ENCODE data around the gene TNS3.
"Not testable (repeated sequence)": the region's sequence is repeated elsewhere in the genome, so short reads cannot be mapped to it uniquely, and the experiment has no call there.

TNS3 gene

DNA sequence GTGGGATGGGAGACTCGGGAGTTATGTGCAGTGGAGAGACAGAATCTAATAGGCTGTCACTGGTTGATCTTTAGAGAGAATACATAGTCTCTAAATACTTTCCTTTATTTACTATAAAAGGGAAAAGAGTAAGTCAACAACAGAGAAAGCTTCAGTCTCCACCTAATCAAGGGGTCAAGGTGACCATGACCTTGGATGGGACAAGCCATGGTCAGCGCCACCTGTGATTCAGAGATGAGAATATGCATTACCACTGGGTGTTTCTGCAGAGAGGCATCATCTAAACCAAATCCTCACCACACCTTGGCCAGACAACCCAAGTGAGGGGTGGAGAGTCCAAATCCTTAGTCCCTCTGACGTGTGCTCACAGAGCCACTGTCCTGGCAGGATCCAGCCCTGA lies 39.9 kb downstream of the TNS3 start:
- DNase-seq (ENCODE audit: low spot score): no peak

DNA sequence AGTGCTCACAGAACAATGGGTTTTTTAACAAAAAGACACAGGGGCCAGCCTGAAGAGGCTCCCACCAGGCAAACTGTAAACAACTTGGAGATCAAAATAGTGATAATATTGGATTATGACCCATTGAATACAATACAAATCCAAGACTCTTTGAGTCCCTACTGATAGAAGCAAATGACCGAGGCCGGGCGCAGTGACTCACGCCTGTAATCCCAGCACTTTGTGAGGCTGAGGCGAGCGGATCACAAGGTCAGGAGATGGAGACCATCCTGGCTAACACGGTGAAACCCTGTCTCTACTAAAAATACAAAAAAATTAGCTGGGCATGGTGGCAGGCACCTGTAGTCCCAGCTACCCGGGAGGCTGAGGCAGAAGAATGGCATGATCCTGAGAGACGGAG lies 40.4 kb downstream of the TNS3 start:
- not testable (repeated sequence) for DNase-seq (ENCODE audit: low spot score)

DNA sequence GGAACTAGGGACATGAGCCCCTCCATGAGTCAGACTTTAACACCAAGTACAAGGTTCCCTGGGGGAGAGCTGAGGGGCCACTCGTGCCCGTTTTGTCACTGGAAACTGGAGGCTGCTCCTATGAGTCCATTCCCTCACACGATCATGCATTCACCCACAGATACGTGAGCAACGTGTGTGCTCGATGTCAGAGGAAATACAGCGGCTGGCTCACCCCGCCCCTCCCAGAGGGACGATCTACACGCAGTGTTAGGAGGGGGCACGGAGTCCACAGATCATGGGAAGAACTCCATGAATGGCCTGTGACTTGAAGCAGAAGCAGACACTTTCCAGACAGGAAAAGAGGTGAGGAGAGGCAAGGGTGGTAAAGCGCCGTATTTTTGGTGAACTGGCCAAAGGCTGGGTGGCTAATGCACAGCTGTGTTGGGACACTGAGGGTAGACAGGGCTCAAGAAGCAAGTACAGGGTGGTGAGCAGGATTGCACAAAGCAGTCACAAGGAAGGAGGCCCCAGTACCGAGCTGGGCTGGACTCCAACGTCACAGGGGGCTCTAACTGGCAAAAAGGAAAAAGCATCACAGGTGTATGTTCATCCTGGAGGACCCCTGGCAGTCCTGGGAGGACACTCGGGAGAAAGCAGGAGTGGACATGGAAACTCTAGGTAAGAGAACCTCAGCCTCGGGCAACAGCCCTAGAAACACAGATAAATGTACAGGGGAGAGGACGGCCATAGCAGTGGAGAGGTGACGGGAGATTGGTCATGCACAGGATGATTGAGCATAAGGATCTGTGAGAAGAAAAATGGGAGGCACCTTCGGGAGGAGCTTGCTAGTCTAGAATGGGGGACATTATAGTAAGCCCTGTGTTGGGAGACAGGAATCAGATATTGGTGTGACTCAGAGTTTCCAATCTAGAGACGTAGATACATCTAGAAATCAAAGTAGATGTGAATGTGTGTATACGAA lies 41.2 kb downstream of the TNS3 start:
- no peak for DNase-seq (ENCODE audit: low spot score)

DNA sequence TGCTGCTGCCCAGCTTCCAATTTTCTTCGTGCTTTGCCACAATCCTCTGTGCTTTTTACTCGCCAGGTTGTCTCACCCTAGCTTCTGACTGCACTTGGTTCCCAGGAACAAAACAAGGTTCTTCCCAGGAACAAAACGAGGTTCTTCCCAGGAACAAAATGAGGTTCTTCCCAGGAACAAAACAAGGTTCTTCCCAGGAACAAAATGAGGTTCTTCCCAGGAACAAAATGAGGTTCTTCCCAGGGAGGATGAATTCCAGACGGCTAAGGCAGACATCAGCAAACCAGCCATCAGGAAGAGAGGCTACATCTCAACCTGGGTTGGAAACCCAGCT lies 41.9 kb downstream of the TNS3 start:
- no peak for DNase-seq (ENCODE audit: low spot score)

DNA sequence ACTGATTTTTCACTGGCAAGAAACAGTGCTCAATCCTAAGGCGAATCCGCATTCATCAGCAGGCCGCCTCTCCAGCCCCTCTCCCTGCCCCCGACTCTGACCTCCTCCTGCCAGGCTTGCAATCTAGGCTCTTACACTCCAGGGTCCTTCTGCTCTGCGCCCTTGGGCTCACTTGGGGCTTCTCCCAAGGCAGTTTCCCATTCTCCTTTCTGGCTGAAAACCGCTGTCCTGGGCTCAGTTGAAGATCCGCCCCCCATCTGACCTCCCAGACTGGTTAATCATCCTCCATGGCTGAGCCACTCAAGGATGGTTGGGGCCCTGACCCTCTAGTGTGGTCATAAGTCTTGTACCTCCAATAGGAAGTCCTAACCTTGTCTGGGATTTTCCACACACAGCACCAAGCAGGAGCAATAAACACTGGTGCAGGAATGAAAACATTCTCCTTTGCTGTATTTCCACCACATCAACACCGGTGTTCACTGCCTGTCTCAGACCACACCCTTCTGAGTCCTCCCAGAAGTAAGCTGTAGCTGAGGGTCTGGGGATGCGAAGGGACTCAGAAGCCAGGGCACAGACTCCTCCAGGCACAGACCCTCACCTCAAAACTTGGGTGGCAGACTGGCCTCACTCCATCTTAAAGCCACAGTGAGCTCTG lies 42.4 kb downstream of the TNS3 start:
- DNase-seq (ENCODE audit: low spot score): no peak

DNA sequence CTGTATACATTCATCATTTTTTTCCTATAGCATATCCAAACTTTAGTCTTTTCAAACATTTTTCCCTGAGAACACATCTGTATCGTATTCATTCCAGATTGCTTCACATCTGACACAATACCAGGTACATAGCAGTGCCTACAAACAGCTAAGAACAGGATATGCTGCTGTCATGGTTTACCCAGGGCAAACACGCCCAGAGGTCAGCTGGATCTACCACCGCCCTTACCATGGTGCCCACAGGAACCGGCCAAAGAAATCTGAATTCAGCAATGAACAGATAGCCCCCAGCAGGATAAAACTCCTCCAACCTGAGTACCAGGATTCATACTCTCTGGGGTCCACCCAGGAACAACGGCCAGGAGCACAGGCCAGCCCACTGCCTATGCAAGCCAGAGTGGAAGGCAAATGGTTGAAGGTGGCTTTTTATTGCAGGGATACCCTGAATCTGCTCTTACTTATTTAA lies 43.0 kb downstream of the TNS3 start:
- DNase-seq (ENCODE audit: low spot score): no peak

DNA sequence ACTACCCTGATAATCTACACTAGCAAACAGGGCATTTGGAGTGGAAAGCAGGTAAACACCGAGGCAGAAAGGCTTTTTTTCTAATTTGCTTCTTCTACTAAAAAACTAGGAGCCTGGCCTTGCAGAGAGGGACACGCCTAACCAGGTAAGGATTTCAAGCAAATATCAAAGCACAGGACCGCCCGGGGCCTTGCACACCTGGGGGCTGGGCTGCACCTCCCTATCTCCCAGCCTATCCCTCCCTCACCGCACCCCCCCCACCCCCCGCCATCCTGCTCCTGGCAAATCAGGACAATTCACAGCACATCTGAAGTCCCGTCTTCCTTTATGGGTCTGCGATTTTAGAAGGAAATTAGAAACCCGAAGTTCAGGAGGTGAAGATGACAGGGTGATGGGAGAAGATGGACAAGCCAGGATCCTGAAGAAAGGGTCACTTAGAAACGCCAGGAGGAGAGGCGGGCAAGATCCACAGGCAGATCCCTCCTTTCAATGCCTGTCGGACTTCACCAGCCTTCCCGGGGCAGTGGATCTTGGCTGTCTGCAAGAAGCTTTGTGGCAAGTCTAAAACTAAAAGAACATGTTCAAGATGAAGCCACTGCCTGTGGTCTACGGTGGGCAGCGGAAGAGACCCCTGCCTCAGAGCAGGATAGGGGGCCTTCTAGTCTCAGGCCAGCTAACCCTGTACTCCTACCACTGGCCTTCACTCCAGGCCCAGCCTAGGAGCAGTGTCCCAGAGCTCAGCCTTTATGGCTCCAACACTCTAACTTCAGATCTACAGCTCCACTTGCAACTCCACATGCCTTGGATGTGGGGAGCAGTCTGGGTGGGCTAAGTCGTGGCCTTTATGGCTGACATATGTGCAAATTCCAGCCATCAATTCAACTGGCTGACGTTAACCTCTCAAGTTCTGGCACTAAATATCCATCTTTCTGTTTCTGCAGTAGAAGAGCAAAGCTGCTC lies 43.9 kb downstream of the TNS3 start:
- no peak for DNase-seq (ENCODE audit: low spot score)

DNA sequence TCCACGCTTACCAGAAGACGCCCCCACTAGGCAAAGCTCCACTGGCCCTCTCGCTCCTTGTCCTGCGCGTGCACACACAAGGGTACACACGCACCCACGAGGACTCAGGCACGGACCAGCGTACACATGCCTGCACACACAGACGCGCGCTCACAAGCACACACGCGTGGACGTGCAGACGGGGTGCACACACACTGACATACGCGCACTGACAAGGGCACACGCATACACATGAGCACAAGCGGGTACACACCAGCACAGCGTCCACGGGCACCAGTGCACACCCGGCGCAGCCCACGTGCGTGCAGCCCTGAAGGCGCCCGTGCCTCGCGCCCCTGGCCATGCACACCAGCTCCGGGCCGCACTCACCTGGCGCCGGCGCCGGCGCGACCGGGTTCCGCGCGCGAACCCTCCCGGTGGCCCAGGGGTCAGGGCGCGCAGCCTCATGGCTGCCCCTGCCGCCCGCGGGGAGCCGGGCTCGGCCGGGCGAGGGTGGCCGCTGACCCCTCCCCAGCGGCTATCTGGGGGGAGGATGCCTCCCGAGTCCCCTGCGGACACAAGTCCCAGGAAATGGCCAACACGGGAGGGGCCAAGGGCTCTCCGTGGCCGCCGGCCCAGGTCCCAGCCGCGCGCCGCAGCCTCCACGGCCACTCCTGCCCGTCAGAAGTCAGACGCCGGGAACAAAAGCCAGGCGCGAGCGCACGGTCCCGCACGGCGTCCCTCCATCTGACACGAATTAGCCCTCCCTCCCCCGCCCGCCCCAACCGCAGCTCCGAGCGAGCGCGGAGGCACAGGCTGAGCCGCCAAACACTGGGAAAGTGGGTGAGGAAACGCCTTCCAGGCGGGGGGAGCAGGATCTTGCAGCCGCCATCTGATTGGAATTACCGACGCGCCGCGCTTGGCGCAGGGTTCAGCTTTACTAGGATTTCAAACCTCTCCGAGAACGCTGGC lies 45.0 kb downstream of the TNS3 start:
- peak; percentile 52 for DNase-seq (ENCODE audit: low spot score)

DNA sequence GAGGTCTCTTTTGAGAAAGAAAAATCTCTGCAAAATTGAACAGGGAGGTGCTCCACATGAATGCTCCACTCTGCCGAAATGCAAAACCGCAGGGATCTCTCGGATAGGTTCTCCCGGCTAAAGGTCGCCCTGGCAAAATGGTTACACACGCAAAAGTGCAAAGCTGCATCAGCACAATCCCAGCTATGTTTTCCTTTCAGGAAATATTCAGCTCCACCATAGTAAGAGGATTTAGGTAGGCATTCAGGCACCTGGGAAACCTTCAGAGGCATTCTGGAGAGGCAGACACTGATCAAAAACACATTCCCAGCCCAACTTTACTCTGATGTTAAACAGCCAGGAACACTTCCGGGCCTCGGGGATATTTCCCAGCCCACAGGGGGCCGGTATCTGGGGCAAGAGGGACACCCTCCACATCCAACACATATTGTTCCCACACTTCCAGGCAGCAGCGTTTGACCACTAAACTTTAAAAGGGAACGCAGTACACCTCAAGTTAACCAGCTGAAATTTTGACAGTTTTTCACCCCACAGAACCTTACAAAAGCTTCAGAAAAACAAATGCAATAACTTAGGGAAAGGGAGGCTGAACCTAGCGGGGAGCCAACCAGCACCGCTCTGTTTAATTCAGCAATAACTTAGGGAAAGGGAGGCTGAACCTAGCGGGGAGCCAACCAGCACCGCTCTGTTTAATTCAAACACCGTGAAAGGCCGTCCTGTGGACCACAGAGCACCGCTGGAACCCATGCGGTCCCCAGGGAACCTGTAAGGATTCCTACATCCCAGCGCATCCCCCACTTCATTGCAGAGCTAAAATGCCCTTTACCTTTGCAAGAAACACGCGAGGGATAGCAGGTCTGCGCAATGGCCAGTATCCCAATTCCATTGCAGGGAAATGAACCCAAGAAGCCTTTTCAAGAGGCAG lies 45.9 kb downstream of the TNS3 start:
- no peak for DNase-seq (ENCODE audit: low spot score)

DNA sequence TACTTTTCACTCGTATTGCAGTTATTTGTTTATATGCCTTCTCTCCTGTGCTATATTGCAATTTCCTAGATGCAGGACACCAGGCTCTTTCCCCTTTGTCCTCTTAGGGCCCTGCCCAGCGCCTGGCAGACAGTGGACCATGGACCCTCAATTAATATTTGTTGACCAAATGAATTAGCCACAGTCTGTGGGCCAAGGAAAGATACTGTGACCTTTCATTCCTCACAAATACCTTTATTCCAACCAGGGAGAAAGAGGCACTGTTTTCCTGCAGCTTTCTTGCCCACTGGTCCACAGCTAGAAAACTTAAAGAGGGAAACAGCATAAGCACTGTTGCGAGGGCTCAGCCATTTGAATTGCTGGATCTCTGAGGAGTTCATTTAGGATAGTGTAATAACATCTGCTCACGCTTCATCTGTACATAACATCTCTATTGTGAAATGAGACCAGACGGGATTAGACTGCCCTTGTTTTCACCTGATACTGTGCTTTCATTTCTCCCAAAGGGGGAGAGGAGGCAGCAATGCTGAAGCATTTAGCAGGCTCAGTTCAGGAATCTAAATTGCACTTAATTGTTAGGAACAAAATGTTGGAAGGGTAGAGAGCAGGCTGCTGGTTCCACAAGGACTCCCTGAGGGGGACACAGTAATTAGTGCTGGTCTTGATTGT lies 46.7 kb downstream of the TNS3 start:
- no peak for DNase-seq (ENCODE audit: low spot score)

DNA sequence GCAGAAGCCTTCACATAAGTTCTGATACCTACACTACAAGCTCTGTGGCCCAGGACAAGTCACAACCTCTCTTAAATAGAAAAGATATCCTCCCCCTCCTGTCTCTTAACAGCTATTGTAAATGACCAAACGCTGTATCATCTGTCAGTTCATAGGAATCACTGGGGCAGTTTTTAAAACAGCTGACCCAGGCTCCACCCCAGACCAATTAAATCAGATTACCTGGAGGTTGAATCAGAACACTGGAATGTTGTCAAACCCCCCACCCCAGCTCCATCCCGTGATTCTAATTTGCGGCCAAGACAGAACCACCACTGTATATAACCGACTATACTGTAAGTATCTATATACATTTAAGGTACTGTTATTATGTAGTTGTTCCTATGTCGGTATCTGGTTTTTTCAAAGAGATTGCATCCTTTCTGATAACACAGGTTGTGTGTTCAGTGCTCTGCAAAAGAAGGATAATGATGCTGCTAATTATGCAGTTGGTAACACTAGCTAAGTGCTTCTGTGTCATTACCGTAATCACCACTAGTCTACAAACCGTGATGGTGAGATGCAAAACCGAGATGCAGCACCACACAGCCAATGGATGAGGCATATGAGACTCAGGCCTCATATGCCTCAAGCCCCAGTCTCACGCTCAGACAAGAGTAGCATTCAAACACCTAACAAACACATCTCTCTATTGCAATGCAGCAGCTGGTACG lies 47.4 kb downstream of the TNS3 start:
- DNase-seq (ENCODE audit: low spot score): peak; percentile 22

DNA sequence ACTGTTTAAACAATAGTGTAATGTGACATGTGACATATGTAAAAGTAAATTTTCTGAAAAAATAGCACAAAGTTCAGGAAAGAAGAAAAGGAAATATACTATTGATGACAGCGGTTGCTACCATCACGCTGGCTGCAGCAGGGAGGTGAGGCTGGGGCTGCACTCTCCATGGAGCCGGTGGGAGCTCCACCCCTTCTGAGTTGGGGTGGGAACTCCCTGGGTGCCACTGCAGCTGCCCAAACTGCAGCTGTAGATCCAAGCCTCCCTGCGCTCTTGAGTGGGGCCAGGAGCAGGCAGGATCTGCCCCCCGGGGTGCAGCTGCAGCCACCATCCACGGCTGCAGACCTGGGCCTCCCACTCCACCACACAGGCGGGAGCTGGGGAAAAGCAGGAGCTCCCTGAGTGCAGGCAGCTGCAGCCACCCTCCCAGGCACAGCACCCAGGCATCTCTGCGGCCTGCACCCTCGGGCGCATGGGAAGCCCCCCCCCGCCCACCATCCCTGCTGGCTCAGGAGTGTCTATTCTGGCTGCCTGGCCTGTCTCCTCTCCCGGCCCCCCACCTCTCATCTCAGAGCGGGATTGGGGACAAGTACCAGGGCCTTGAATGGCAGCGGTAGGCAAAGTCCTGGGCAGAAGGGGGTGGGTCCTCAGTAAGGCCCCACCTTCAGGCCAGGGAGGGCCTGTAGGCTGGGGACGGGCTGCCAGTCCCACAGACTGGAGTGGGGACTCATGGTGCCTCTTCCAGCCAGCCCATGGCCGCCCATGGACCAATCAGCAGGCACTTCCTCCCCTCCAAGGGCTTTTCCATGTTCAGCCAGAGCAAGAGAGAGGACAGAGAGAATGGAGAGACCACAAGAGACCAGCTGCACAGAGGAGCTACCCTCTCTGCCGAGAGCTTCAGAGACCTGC lies 50.1 kb downstream of the TNS3 start:
- no peak for DNase-seq (ENCODE audit: low spot score)

DNA sequence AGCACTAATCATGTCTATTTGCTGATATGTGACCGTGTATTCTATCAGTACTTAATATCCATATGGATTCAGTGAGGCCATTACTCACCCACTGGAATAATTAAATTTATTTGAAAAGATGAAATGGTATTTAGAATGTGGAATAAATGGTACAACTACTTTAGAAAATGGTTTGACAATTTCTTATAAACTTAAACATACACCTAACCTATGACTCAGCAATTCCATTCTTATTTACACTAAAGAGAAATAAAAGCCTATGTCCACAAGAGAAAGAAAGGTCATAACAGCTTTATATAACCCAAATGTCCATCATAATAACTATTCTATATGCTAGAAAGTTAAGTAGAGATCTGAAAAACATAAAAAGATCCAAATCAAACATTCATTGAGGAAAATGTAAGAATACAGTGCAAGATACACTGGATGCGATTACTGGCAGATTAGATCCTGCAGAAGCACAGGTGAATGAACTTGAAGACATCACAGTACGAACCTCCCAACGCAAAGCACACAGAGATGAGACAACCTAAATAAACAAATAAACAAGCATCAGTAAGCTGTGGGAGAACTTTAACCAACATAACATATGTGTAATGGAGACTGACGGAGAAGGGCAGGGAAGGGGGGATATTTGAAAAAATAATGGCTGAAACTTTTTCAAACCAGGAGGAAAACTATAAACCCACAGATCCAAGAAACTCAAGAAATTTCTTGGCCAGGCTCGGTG lies 51.9 kb downstream of the TNS3 start:
- DNase-seq (ENCODE audit: low spot score): no peak

DNA sequence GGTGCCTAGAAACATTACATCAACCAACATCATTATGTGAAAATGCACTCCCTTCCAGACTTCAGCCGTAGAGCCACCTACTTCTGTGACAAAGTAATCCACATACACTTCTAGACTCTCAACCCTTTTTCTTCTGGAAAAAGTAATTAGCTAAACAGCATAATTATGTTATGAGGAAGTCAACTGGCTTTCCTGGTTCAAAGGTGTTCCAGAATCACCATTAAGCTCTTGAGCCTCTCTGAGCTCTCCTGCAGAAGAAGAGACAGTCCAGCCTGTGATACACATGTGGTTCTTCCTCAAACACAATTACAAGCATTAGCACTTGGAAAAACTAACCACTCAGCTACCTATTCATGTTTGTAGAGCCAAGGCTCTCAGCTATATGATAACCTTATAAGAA lies 52.5 kb downstream of the TNS3 start:
- DNase-seq (ENCODE audit: low spot score): no peak

DNA sequence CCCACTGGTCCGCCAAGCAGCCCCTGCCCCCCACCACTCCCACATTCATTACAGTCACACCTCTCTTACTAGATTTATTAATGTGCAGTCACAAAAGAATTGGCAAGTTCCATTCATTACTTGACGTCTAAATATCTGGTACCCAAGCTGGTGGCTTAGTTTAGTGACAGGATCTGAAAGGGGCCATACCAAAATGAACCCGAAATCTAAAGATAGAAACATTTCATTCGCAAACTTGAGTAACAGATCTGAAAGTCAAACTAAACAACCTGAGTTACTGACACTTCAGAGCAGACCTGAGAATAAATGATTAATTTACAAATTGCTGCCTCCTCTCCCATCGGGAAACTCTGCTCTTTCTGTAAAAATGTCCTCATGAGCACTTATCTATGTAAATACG lies 53.4 kb downstream of the TNS3 start:
- no peak for DNase-seq (ENCODE audit: low spot score)

DNA sequence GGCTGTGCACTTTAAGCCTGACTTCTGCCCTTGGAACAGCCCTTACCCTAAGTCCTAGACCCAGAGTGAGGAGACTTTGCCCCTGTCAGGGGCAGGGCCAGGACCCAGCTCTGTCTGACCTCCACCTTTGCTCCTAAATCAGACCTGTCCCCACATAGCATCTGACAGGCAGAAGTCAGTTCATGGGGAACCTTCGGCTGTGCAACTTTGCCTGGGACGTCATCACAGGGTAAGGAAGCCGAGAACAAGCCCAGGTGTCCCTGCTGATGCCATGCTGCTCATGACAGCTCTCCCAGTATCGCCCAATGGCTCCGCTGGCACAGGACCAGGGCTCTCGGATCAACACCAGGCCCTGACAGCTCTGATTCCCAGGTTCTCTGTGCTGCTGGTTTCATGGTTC lies 55.4 kb downstream of the TNS3 start:
- no peak for DNase-seq (ENCODE audit: low spot score)

All from SK-N-DZ (cell line).